ENCODE measurements around the gene KIF25.

KIF25 gene

DNA sequence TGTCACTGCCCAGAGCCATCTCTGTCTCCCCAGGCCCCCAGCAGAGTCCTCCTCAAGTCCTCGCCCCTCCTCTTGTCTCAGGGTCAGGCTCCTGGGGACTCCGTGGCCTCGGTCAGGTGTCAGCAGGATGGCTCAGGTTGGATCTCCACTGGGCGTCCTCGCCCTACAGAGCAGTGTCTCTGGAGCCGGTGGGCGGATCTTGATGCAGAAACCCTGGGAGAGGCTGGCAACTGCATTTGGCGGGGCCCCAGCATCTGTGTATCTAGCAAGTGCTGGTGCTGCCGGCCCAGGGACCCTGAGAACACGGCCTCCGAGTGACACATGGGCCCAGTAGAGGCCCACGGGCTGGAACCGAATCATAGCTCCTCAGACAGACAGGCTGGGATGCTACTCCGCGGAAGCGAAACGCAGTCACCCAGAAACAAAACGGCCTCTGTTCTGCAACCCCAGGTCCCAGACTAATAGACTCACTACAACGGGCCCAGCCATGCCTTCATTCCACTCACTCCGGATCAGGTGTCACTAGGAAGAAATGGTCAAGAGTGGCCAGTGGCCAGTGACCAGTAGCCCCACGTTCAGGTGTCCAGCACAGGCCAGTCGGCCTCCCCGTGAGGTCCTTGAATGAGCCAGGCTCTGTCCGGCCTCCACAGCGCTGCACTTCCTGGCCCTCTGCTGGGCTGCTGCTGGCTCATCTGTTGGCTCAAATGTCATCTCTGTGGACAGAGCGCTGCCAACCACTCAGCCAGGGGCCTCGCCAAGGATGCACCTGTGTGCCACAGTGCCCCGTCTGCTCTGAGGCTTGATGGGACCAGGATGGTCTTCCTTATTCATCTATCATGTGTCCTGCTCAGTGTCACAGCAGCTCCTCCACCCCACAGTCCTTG lies 94.2 kb downstream of the KIF25 start:
- no peak for DNase-seq

DNA sequence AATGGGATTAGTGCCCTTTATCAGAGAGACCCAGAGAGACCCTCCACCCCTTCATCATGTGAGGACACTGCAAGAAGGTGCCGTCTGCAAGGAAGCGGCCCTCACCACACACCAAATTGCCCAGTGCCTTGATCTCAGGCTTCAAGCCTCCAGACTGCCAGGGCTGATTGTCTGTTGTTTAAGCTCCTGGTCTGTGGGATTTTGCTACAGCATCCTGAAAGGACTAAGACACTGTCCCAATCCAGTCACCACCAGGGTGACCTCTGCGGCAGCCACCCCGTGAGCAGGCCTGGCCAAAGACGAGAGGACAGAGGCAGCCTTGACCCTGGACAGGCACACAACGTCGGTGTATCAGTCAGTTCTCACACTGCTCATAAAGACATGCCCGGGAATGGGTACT lies 95.1 kb downstream of the KIF25 start:
- no peak for DNase-seq

DNA sequence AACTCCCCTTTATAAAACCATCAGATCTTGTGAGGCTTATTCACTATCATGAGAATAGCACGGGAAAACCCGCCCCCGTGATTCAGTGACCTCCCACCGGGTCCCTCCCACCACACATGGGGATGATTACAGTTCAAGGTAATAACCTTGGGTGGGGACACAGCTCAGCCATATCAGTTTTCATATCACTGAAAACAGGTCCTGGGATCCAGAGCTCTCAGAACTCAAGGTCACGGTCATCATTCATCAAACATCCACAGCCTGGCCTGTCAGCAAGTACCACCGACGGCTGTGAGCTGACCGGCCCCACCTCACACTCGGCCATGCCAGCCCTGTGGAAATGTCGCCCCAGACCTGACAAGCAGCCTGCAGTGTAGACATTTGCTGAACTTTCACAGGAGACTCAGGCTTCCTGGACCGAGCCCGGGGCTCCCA lies 95.6 kb downstream of the KIF25 start:
- peak; percentile 10 for DNase-seq

DNA sequence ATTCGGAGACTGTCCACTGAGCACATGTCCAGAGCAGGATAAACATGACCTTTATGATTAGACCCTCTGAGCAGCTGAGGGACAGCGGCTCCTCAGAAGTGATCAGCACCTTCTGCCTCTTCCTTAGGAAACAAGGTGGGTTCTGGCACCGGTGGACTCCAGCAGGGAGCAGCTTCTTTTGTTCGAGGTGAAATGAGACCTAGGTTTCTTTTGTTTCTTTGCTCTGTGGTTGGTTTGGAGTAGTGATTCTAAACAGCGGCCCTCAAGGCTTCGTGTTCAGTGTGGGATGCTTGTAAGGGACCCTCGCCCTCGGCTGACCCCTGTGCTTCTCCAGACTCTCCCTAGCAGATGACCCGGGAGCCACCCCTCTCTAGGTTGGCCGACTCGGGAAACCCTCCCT lies 96.2 kb downstream of the KIF25 start:
- DNase-seq, result no peak
